ENCODE results near the gene THEM4. TPM values are rescaled to one million over a fixed set of nuclear protein-coding genes. Genes with fewer than 3 reads are reported as not detected.
"Not testable (repeated sequence)": the region's sequence is repeated elsewhere in the genome, so short reads cannot be mapped to it uniquely, and the experiment has no call there.

The THEM4 gene
- total RNA-seq, 1 donor: 9.8 TPM

GRCh38 chr1:151887028-151887427, 22.3 kb downstream of the THEM4 start:
- Histone ChIP-seq H2AFZ (ENCODE audit: low read length) (no peak overlapping the region), H3K4me3 (ENCODE audit: insufficient read depth, low read length) (no peak overlapping the region), H3K27ac (ENCODE audit: low read depth, low read length) (peak overlapping the region; percentile 63), H3K4me1 (ENCODE audit: insufficient read depth, low read length) (peaks cover 2% of the 10 kb centered on the region), H3K4me2 (ENCODE audit: insufficient read depth, low read length) (no peak overlapping the region), H3K79me2 (ENCODE audit: insufficient read depth, low read length) (no peaks in the 10 kb centered on the region), H3K9me3 (ENCODE audit: low read depth, low read length) (no peaks in the 10 kb centered on the region), H4K20me1 (ENCODE audit: insufficient read depth, low read length) (no peaks in the 10 kb centered on the region), H3K36me3 (ENCODE audit: insufficient read depth, low read length) (peaks cover 20% of the 10 kb centered on the region), H3K27me3 (ENCODE audit: insufficient read depth, low read length) (no peaks in the 10 kb centered on the region)
- TF ChIP-seq CTCF (IDR thresholded peaks at IDR 0.05; ENCODE audit: extremely low read depth, low read depth, low read length): no peak
- no peak for DNase-seq (ENCODE audit: insufficient read length, low spot score, missing footprints)

GRCh38 chr1:151885479-151885878, 23.8 kb downstream of the THEM4 start:
- H3K4me3 ChIP-seq (ENCODE audit: insufficient read depth, low read length): no peak overlapping the region
- H3K27ac ChIP-seq (ENCODE audit: low read depth, low read length): no peak overlapping the region
- H3K79me2 ChIP-seq (ENCODE audit: insufficient read depth, low read length): no peaks in the 10 kb centered on the region
- H3K27me3 ChIP-seq (ENCODE audit: insufficient read depth, low read length): no peaks in the 10 kb centered on the region
- no peak overlapping the region for H3K4me2 ChIP-seq (ENCODE audit: insufficient read depth, low read length)
- H4K20me1 ChIP-seq (ENCODE audit: insufficient read depth, low read length): no peaks in the 10 kb centered on the region
- no peak for TF ChIP-seq CTCF (IDR thresholded peaks at IDR 0.05; ENCODE audit: extremely low read depth, low read depth, low read length)
- no peaks in the 10 kb centered on the region for H3K4me1 ChIP-seq (ENCODE audit: insufficient read depth, low read length)
- no peak overlapping the region for H2AFZ ChIP-seq (ENCODE audit: low read length)
- DNase-seq (ENCODE audit: insufficient read length, low spot score, missing footprints): no peak
- no peaks in the 10 kb centered on the region for H3K9me3 ChIP-seq (ENCODE audit: low read depth, low read length)
- peaks cover 12% of the 10 kb centered on the region for H3K36me3 ChIP-seq (ENCODE audit: insufficient read depth, low read length)

- H4K20me1 ChIP-seq (ENCODE audit: insufficient read depth, low read length); H3K27me3 ChIP-seq (ENCODE audit: insufficient read depth, low read length); H3K4me2 ChIP-seq (ENCODE audit: insufficient read depth, low read length); DNase-seq (ENCODE audit: insufficient read length, low spot score, missing footprints); H3K4me1 ChIP-seq (ENCODE audit: insufficient read depth, low read length); H3K27ac ChIP-seq (ENCODE audit: low read depth, low read length); H2AFZ ChIP-seq (ENCODE audit: low read length); H3K36me3 ChIP-seq (ENCODE audit: insufficient read depth, low read length); H3K9me3 ChIP-seq (ENCODE audit: low read depth, low read length); H3K79me2 ChIP-seq (ENCODE audit: insufficient read depth, low read length); H3K4me3 ChIP-seq (ENCODE audit: insufficient read depth, low read length): not testable (repeated sequence)
Measured at GRCh38 chr1:151884879-151885278, 24.4 kb downstream of the THEM4 start.

- H3K27ac ChIP-seq (ENCODE audit: low read depth, low read length); H3K9me3 ChIP-seq (ENCODE audit: low read depth, low read length); H3K4me2 ChIP-seq (ENCODE audit: insufficient read depth, low read length); H3K4me3 ChIP-seq (ENCODE audit: insufficient read depth, low read length); H3K79me2 ChIP-seq (ENCODE audit: insufficient read depth, low read length); H3K4me1 ChIP-seq (ENCODE audit: insufficient read depth, low read length); DNase-seq (ENCODE audit: insufficient read length, low spot score, missing footprints); H3K36me3 ChIP-seq (ENCODE audit: insufficient read depth, low read length); H2AFZ ChIP-seq (ENCODE audit: low read length); H4K20me1 ChIP-seq (ENCODE audit: insufficient read depth, low read length); H3K27me3 ChIP-seq (ENCODE audit: insufficient read depth, low read length): not testable (repeated sequence)
Measured at GRCh38 chr1:151884445-151884844, 24.9 kb downstream of the THEM4 start.

GRCh38 chr1:151883898-151884297, 25.4 kb downstream of the THEM4 start:
- H4K20me1 ChIP-seq (ENCODE audit: insufficient read depth, low read length); H2AFZ ChIP-seq (ENCODE audit: low read length); H3K36me3 ChIP-seq (ENCODE audit: insufficient read depth, low read length); H3K9me3 ChIP-seq (ENCODE audit: low read depth, low read length); DNase-seq (ENCODE audit: insufficient read length, low spot score, missing footprints); H3K4me2 ChIP-seq (ENCODE audit: insufficient read depth, low read length); H3K79me2 ChIP-seq (ENCODE audit: insufficient read depth, low read length); H3K27ac ChIP-seq (ENCODE audit: low read depth, low read length); H3K27me3 ChIP-seq (ENCODE audit: insufficient read depth, low read length); H3K4me1 ChIP-seq (ENCODE audit: insufficient read depth, low read length); H3K4me3 ChIP-seq (ENCODE audit: insufficient read depth, low read length): not testable (repeated sequence)

GRCh38 chr1:151882918-151883317, 26.4 kb downstream of the THEM4 start:
- not testable (repeated sequence) for DNase-seq (ENCODE audit: insufficient read length, low spot score, missing footprints); H4K20me1 ChIP-seq (ENCODE audit: insufficient read depth, low read length); H3K27me3 ChIP-seq (ENCODE audit: insufficient read depth, low read length); H3K4me1 ChIP-seq (ENCODE audit: insufficient read depth, low read length); H3K4me2 ChIP-seq (ENCODE audit: insufficient read depth, low read length); H3K4me3 ChIP-seq (ENCODE audit: insufficient read depth, low read length); H3K79me2 ChIP-seq (ENCODE audit: insufficient read depth, low read length); H2AFZ ChIP-seq (ENCODE audit: low read length); H3K36me3 ChIP-seq (ENCODE audit: insufficient read depth, low read length); H3K9me3 ChIP-seq (ENCODE audit: low read depth, low read length); H3K27ac ChIP-seq (ENCODE audit: low read depth, low read length)

Data from osteoblast (primary cell).